Measurements from ENCODE around the gene PHACTR1. TPM values are rescaled to one million over a fixed set of nuclear protein-coding genes. Genes with fewer than 3 reads are reported as not detected.
A peak's percentile ranks its signal among the peaks of the same experiment; 100 is the strongest.

Gene PHACTR1
- total and polyA plus RNA-seq, 9 of the 15 experiments (the other 6 are each of a cell fraction or from before 2014, with no cell fraction given), result 11.5 to 32.6 (median 22.0) TPM

DNA sequence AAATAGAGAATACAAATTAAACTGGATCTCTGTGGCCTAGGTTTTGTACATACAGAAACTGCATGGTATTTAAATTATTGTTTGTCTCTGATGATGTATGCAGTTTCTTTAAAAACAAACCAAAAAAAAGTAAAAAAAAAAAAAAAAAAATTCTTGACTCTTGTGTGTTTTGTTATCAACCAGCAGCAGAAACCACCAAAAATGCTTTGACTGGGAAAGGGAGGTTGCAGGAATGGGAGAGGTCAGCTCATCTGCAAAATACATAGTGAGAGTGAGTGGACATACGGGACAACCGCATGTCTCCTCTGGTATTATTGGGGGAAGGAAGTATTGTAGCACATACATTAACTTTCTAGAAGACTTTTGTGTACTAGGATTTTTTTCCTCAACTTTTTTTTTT is 573.8 kb downstream of the PHACTR1 start (continued):
- TF ChIP-seq, protein P1, sequence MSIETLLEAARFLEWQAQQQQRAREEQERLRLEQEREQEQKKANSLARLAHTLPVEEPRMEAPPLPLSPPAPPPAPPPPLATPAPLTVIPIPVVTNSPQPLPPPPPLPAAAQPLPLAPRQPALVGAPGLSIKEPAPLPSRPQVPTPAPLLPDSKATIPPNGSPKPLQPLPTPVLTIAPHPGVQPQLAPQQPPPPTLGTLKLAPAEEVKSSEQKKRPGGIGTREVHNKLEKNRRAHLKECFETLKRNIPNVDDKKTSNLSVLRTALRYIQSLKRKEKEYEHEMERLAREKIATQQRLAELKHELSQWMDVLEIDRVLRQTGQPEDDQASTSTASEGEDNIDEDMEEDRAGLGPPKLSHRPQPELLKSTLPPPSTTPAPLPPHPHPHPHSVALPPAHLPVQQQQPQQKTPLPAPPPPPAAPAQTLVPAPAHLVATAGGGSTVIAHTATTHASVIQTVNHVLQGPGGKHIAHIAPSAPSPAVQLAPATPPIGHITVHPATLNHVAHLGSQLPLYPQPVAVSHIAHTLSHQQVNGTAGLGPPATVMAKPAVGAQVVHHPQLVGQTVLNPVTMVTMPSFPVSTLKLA (conservative IDR thresholded peaks at IDR 0.05), result peak in 1 of 2 experiments; percentile 46; a peak in 2 of 4 replicates
- 0 out of 2 replicates have a peak, but pooled peaks have one; percentile 26 for TF ChIP-seq POLR2AphosphoS5 (IDR thresholded peaks at IDR 0.05; ENCODE audit: control insufficient read depth, insufficient read depth, low read depth, low read length)
- TF ChIP-seq MEF2A (IDR thresholded peaks at IDR 0.05; ENCODE audit: control insufficient read depth, low read depth, low read length), result peak; percentile 21; the same call in 1 of the 2 replicates
- TF ChIP-seq DPF2 (IDR thresholded peaks at IDR 0.05), result peak; percentile 68
- peak; percentile 73; the same call in 1 of the 2 replicates for TF ChIP-seq SMARCE1 (IDR thresholded peaks at IDR 0.05)
- TF ChIP-seq, protein P2, sequence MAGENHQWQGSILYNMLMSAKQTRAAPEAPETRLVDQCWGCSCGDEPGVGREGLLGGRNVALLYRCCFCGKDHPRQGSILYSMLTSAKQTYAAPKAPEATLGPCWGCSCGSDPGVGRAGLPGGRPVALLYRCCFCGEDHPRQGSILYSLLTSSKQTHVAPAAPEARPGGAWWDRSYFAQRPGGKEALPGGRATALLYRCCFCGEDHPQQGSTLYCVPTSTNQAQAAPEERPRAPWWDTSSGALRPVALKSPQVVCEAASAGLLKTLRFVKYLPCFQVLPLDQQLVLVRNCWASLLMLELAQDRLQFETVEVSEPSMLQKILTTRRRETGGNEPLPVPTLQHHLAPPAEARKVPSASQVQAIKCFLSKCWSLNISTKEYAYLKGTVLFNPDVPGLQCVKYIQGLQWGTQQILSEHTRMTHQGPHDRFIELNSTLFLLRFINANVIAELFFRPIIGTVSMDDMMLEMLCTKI (IDR thresholded peaks at IDR 0.05; ENCODE audit: partially characterized antibody), result no peak
- TF ChIP-seq, protein P3, sequence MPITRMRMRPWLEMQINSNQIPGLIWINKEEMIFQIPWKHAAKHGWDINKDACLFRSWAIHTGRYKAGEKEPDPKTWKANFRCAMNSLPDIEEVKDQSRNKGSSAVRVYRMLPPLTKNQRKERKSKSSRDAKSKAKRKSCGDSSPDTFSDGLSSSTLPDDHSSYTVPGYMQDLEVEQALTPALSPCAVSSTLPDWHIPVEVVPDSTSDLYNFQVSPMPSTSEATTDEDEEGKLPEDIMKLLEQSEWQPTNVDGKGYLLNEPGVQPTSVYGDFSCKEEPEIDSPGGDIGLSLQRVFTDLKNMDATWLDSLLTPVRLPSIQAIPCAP (CRISPR knock-in tag; IDR thresholded peaks at IDR 0.05; ENCODE audit: borderline replicate concordance), result no peak
- TF ChIP-seq SETDB1 (IDR thresholded peaks at IDR 0.05; ENCODE audit: low read length), result no peak
- TF ChIP-seq BACH1 (tag; IDR thresholded peaks at IDR 0.05), result no peak
- no peak for TF ChIP-seq RBM39 (optimal IDR thresholded peaks at IDR 0.05; ENCODE audit: low read depth, low read length)
- TF ChIP-seq TAL1 (IDR thresholded peaks at IDR 0.05), result peak; percentile 72
- TF ChIP-seq NFATC3 (IDR thresholded peaks at IDR 0.05), result no peak
- no peak for TF ChIP-seq SMAD3 (CRISPR knock-in tag; conservative IDR thresholded peaks at IDR 0.05)
- peak; percentile 61 for TF ChIP-seq CBFA2T2 (conservative IDR thresholded peaks at IDR 0.05)
- TF ChIP-seq POLR2A (conservative IDR thresholded peaks at IDR 0.05), result no peak
- peak in 1 of 2 experiments; percentile 38; a peak in 1 of 4 replicates for TF ChIP-seq RCOR1 (IDR thresholded peaks at IDR 0.05; ENCODE audit: borderline replicate concordance in 1 of 2, low read depth in 2 of 2, low read length in 2 of 2)
- TF ChIP-seq, protein P4, sequence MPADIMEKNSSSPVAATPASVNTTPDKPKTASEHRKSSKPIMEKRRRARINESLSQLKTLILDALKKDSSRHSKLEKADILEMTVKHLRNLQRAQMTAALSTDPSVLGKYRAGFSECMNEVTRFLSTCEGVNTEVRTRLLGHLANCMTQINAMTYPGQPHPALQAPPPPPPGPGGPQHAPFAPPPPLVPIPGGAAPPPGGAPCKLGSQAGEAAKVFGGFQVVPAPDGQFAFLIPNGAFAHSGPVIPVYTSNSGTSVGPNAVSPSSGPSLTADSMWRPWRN (IDR thresholded peaks at IDR 0.05; ENCODE audit: low read depth), result 0 out of 2 replicates have a peak, but pooled peaks have one; percentile 29
- TF ChIP-seq, protein P5, sequence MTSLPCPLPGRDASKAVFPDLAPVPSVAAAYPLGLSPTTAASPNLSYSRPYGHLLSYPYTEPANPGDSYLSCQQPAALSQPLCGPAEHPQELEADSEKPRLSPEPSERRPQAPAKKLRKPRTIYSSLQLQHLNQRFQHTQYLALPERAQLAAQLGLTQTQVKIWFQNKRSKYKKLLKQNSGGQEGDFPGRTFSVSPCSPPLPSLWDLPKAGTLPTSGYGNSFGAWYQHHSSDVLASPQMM (CRISPR knock-in tag; IDR thresholded peaks at IDR 0.05), result no peak
- TF ChIP-seq ZNF778 (CRISPR knock-in tag; IDR thresholded peaks at IDR 0.05), result no peak
- peak; percentile 11; the same call in 1 of the 2 replicates for TF ChIP-seq ZNF316 (IDR thresholded peaks at IDR 0.05)
- TF ChIP-seq SMARCC2 (IDR thresholded peaks at IDR 0.05; ENCODE audit: low read depth), result peak; percentile 61; the same call in 1 of the 2 replicates
- no peak for TF ChIP-seq POLR3G (IDR thresholded peaks at IDR 0.05; ENCODE audit: extremely low read depth, insufficient read length, insufficient replicate concordance)
- peak; percentile 75; the same call in 1 of the 2 replicates for TF ChIP-seq LCOR (CRISPR knock-in tag; IDR thresholded peaks at IDR 0.05)
